ENCODE data around the gene MYH15. TPM values are rescaled to one million over a fixed set of nuclear protein-coding genes. Genes with fewer than 3 reads are reported as not detected.

MYH15 gene
- polyA plus RNA-seq, 4 donors: 0.27 to 0.48 (median 0.35) TPM; not detected in 1

GRCh38 chr3:108503722-108504121 is 6.7 kb downstream of the MYH15 start:
- H3K36me3 ChIP-seq (ENCODE audit: control insufficient read depth in 3 of 3, insufficient read depth in 2 of 3, low read depth in 1 of 3, low read length in 3 of 3): no peaks in the 10 kb centered on the region
- no peaks in the 10 kb centered on the region for H3K27me3 ChIP-seq (ENCODE audit: control insufficient read depth in 3 of 3, insufficient read depth in 3 of 3, low read length in 3 of 3)
- H3K9me3 ChIP-seq (ENCODE audit: control insufficient read depth in 2 of 2, insufficient read depth in 1 of 2, low read depth in 1 of 2, low read length in 1 of 2): no peaks in the 10 kb centered on the region
- H3K27ac ChIP-seq (ENCODE audit: low read depth in 1 of 3, low read length in 2 of 3): no peak overlapping the region
- no peaks in the 10 kb centered on the region for H3K4me1 ChIP-seq (ENCODE audit: control insufficient read depth in 3 of 3, insufficient read depth in 2 of 3, low read depth in 1 of 3, low read length in 2 of 3)
- DNase-seq: no peak
- no peak for FAIRE-seq
- H3K4me3 ChIP-seq (ENCODE audit: low read depth in 1 of 3, low read length in 3 of 3): no peak overlapping the region

GRCh38 chr3:108501535-108501934 is 8.9 kb downstream of the MYH15 start:
- Histone ChIP-seq H3K4me1 (ENCODE audit: control insufficient read depth in 3 of 3, insufficient read depth in 2 of 3, low read depth in 1 of 3, low read length in 2 of 3) (no peaks in the 10 kb centered on the region), H3K4me3 (ENCODE audit: low read depth in 1 of 3, low read length in 3 of 3) (no peak overlapping the region), H3K9me3 (ENCODE audit: control insufficient read depth in 2 of 2, insufficient read depth in 1 of 2, low read depth in 1 of 2, low read length in 1 of 2) (no peaks in the 10 kb centered on the region), H3K36me3 (ENCODE audit: control insufficient read depth in 3 of 3, insufficient read depth in 2 of 3, low read depth in 1 of 3, low read length in 3 of 3) (no peaks in the 10 kb centered on the region), H3K27ac (ENCODE audit: low read depth in 1 of 3, low read length in 2 of 3) (no peak overlapping the region), H3K27me3 (ENCODE audit: control insufficient read depth in 3 of 3, insufficient read depth in 3 of 3, low read length in 3 of 3) (no peaks in the 10 kb centered on the region)
- DNase-seq (no peak), FAIRE-seq (no peak)
- WGBS, 3 donors: 95 to 97% (median 96%) methylated on average over 5 of the region's 5 CpGs

- Histone ChIP-seq H3K36me3 (ENCODE audit: control insufficient read depth in 3 of 3, insufficient read depth in 2 of 3, low read depth in 1 of 3, low read length in 3 of 3) (no peaks in the 10 kb centered on the region), H3K27ac (ENCODE audit: low read depth in 1 of 3, low read length in 2 of 3) (no peak overlapping the region)
- FAIRE-seq: no peak
These were observed 9.7 kb downstream of the MYH15 start for GRCh38 chr3:108500728-108501127.

GRCh38 chr3:108497271-108497670 is 13.1 kb downstream of the MYH15 start:
- no peaks in the 10 kb centered on the region for H3K36me3 ChIP-seq (ENCODE audit: control insufficient read depth in 3 of 3, insufficient read depth in 2 of 3, low read depth in 1 of 3, low read length in 3 of 3)
- no peak for FAIRE-seq
- no peaks in the 10 kb centered on the region for H3K4me1 ChIP-seq (ENCODE audit: control insufficient read depth in 3 of 3, insufficient read depth in 2 of 3, low read depth in 1 of 3, low read length in 2 of 3)
- no peak overlapping the region for H3K4me3 ChIP-seq (ENCODE audit: low read depth in 1 of 3, low read length in 3 of 3)
- no peaks in the 10 kb centered on the region for H3K9me3 ChIP-seq (ENCODE audit: control insufficient read depth in 2 of 2, insufficient read depth in 1 of 2, low read depth in 1 of 2, low read length in 1 of 2)
- H3K27me3 ChIP-seq (ENCODE audit: control insufficient read depth in 3 of 3, insufficient read depth in 3 of 3, low read length in 3 of 3): no peaks in the 10 kb centered on the region
- H3K27ac ChIP-seq (ENCODE audit: low read depth in 1 of 3, low read length in 2 of 3): no peak overlapping the region
- DNase-seq: no peak
- 90 to 98% (median 92%) methylated on average over 1 of the region's 1 CpG for WGBS, 3 donors

More at GRCh38 chr3:108500728-108501127, 9.7 kb downstream of the MYH15 start:
- Histone ChIP-seq H3K4me3 (ENCODE audit: low read depth in 1 of 3, low read length in 3 of 3) (no peak overlapping the region), H3K9me3 (ENCODE audit: control insufficient read depth in 2 of 2, insufficient read depth in 1 of 2, low read depth in 1 of 2, low read length in 1 of 2) (no peaks in the 10 kb centered on the region), H3K4me1 (ENCODE audit: control insufficient read depth in 3 of 3, insufficient read depth in 2 of 3, low read depth in 1 of 3, low read length in 2 of 3) (no peaks in the 10 kb centered on the region), H3K27me3 (ENCODE audit: control insufficient read depth in 3 of 3, insufficient read depth in 3 of 3, low read length in 3 of 3) (no peaks in the 10 kb centered on the region)
- 93 to 96% (median 94%) methylated on average over 1 of the region's 1 CpG for WGBS, 3 donors
- no peak for DNase-seq

GRCh38 chr3:108495717-108496116 is 14.7 kb downstream of the MYH15 start:
- FAIRE-seq (no peak), DNase-seq (no peak)
- H3K27ac ChIP-seq (ENCODE audit: low read depth in 1 of 3, low read length in 2 of 3): no peak overlapping the region
- no peaks in the 10 kb centered on the region for H3K9me3 ChIP-seq (ENCODE audit: control insufficient read depth in 2 of 2, insufficient read depth in 1 of 2, low read depth in 1 of 2, low read length in 1 of 2)
- no peaks in the 10 kb centered on the region for H3K4me1 ChIP-seq (ENCODE audit: control insufficient read depth in 3 of 3, insufficient read depth in 2 of 3, low read depth in 1 of 3, low read length in 2 of 3)
- H3K36me3 ChIP-seq (ENCODE audit: control insufficient read depth in 3 of 3, insufficient read depth in 2 of 3, low read depth in 1 of 3, low read length in 3 of 3): no peaks in the 10 kb centered on the region
- WGBS, 3 donors: 81 to 90% (median 90%) methylated on average over 6 of the region's 6 CpGs
- H3K4me3 ChIP-seq (ENCODE audit: low read depth in 1 of 3, low read length in 3 of 3): no peak overlapping the region
- no peaks in the 10 kb centered on the region for H3K27me3 ChIP-seq (ENCODE audit: control insufficient read depth in 3 of 3, insufficient read depth in 3 of 3, low read length in 3 of 3)

- Histone ChIP-seq H3K27ac (ENCODE audit: low read depth in 1 of 3, low read length in 2 of 3) (no peak overlapping the region), H3K9me3 (ENCODE audit: control insufficient read depth in 2 of 2, insufficient read depth in 1 of 2, low read depth in 1 of 2, low read length in 1 of 2) (no peaks in the 10 kb centered on the region), H3K4me3 (ENCODE audit: low read depth in 1 of 3, low read length in 3 of 3) (no peak overlapping the region), H3K36me3 (ENCODE audit: control insufficient read depth in 3 of 3, insufficient read depth in 2 of 3, low read depth in 1 of 3, low read length in 3 of 3) (no peaks in the 10 kb centered on the region), H3K27me3 (ENCODE audit: control insufficient read depth in 3 of 3, insufficient read depth in 3 of 3, low read length in 3 of 3) (no peaks in the 10 kb centered on the region), H3K4me1 (ENCODE audit: control insufficient read depth in 3 of 3, insufficient read depth in 2 of 3, low read depth in 1 of 3, low read length in 2 of 3) (no peaks in the 10 kb centered on the region)
- WGBS, 3 donors: 61 to 88% (median 82%) methylated on average over 3 of the region's 3 CpGs
- DNase-seq (no peak), FAIRE-seq (no peak)
These were observed 15.4 kb downstream of the MYH15 start for GRCh38 chr3:108494906-108495531.

GRCh38 chr3:108493862-108494261 is 16.5 kb downstream of the MYH15 start:
- 31 to 62% (median 59%) methylated on average over 2 of the region's 2 CpGs for WGBS, 3 donors
- no peak overlapping the region for H3K4me3 ChIP-seq (ENCODE audit: low read depth in 1 of 3, low read length in 3 of 3)
- DNase-seq (peak in 1 of 2 donors; percentile 30), FAIRE-seq (no peak)
- H3K9me3 ChIP-seq (ENCODE audit: control insufficient read depth in 2 of 2, insufficient read depth in 1 of 2, low read depth in 1 of 2, low read length in 1 of 2): no peaks in the 10 kb centered on the region
- no peaks in the 10 kb centered on the region for H3K27me3 ChIP-seq (ENCODE audit: control insufficient read depth in 3 of 3, insufficient read depth in 3 of 3, low read length in 3 of 3)
- no peak overlapping the region for H3K27ac ChIP-seq (ENCODE audit: low read depth in 1 of 3, low read length in 2 of 3)
- H3K4me1 ChIP-seq (ENCODE audit: control insufficient read depth in 3 of 3, insufficient read depth in 2 of 3, low read depth in 1 of 3, low read length in 2 of 3): no peaks in the 10 kb centered on the region
- H3K36me3 ChIP-seq (ENCODE audit: control insufficient read depth in 3 of 3, insufficient read depth in 2 of 3, low read depth in 1 of 3, low read length in 3 of 3): no peaks in the 10 kb centered on the region

- Histone ChIP-seq H3K27ac (ENCODE audit: low read depth in 1 of 3, low read length in 2 of 3) (no peak overlapping the region), H3K27me3 (ENCODE audit: control insufficient read depth in 3 of 3, insufficient read depth in 3 of 3, low read length in 3 of 3) (no peaks in the 10 kb centered on the region), H3K9me3 (ENCODE audit: control insufficient read depth in 2 of 2, insufficient read depth in 1 of 2, low read depth in 1 of 2, low read length in 1 of 2) (no peaks in the 10 kb centered on the region), H3K4me1 (ENCODE audit: control insufficient read depth in 3 of 3, insufficient read depth in 2 of 3, low read depth in 1 of 3, low read length in 2 of 3) (no peaks in the 10 kb centered on the region), H3K4me3 (ENCODE audit: low read depth in 1 of 3, low read length in 3 of 3) (no peak overlapping the region), H3K36me3 (ENCODE audit: control insufficient read depth in 3 of 3, insufficient read depth in 2 of 3, low read depth in 1 of 3, low read length in 3 of 3) (no peaks in the 10 kb centered on the region)
- FAIRE-seq (no peak), DNase-seq (no peak)
- 84 to 93% (median 90%) methylated on average over 3 of the region's 3 CpGs for WGBS, 3 donors
These were observed 18.9 kb downstream of the MYH15 start for GRCh38 chr3:108491456-108491855.

GRCh38 chr3:108489776-108490175 is 20.6 kb downstream of the MYH15 start:
- Histone ChIP-seq H3K27me3 (ENCODE audit: control insufficient read depth in 3 of 3, insufficient read depth in 3 of 3, low read length in 3 of 3) (no peaks in the 10 kb centered on the region), H3K36me3 (ENCODE audit: control insufficient read depth in 3 of 3, insufficient read depth in 2 of 3, low read depth in 1 of 3, low read length in 3 of 3) (no peaks in the 10 kb centered on the region), H3K9me3 (ENCODE audit: control insufficient read depth in 2 of 2, insufficient read depth in 1 of 2, low read depth in 1 of 2, low read length in 1 of 2) (no peaks in the 10 kb centered on the region), H3K4me1 (ENCODE audit: control insufficient read depth in 3 of 3, insufficient read depth in 2 of 3, low read depth in 1 of 3, low read length in 2 of 3) (no peaks in the 10 kb centered on the region), H3K4me3 (ENCODE audit: low read depth in 1 of 3, low read length in 3 of 3) (no peak overlapping the region), H3K27ac (ENCODE audit: low read depth in 1 of 3, low read length in 2 of 3) (no peak overlapping the region)
- no peak for FAIRE-seq
- 18 to 24% (median 24%) methylated on average over 2 of the region's 2 CpGs for WGBS, 3 donors
- DNase-seq: peak; percentile 35 to 62
